Hematopoietic multipotent progenitor cell treated with erythropoietin and hydrocortisone succinate and interleukin-3 and kit ligand, for 4 days (in vitro differentiated cells): ENCODE data around the gene SNRNP48.
A peak's percentile ranks its signal among the peaks of the same experiment; 100 is the strongest.

Experiments
- DNase-seq: peaks from one replicate; pipeline ENCODE4 v3.0.0-alpha.2; 2015

The SNRNP48 gene

GRCh38 chr6:7559651-7560385, 30.2 kb upstream of the SNRNP48 start:
- DNase-seq = no peak

GRCh38 chr6:7561153-7561964, 28.6 kb upstream of the SNRNP48 start:
- DNase-seq = no peak

GRCh38 chr6:7562769-7563168, 27.2 kb upstream of the SNRNP48 start:
- no peak for DNase-seq

GRCh38 chr6:7566107-7566506, 23.9 kb upstream of the SNRNP48 start:
- no peak for DNase-seq

GRCh38 chr6:7566617-7567173, 23.3 kb upstream of the SNRNP48 start:
- peak; percentile 21 for DNase-seq

GRCh38 chr6:7568021-7568420, 22.0 kb upstream of the SNRNP48 start:
- DNase-seq = no peak

- DNase-seq = no peak
Observed at GRCh38 chr6:7569082-7569481, 20.9 kb upstream of the SNRNP48 start.

GRCh38 chr6:7572213-7572943, 17.6 kb upstream of the SNRNP48 start:
- no peak for DNase-seq

GRCh38 chr6:7574500-7574899, 15.5 kb upstream of the SNRNP48 start:
- no peak for DNase-seq

GRCh38 chr6:7578516-7578915, 11.5 kb upstream of the SNRNP48 start:
- no peak for DNase-seq

- no peak for DNase-seq
Observed at GRCh38 chr6:7578931-7579330, 11.1 kb upstream of the SNRNP48 start.

- peak; percentile 40 for DNase-seq
Observed at GRCh38 chr6:7579851-7580250, 10.1 kb upstream of the SNRNP48 start.

- DNase-seq = no peak
Observed at GRCh38 chr6:7580537-7580926, 9.5 kb upstream of the SNRNP48 start.

GRCh38 chr6:7580927-7581618, 8.9 kb upstream of the SNRNP48 start:
- DNase-seq = no peak

- DNase-seq = no peak
Observed at GRCh38 chr6:7585287-7585930, 4.6 kb upstream of the SNRNP48 start.

GRCh38 chr6:7587631-7588100, 2.3 kb upstream of the SNRNP48 start:
- DNase-seq = peak; percentile 28

GRCh38 chr6:7588506-7588905, 1.5 kb upstream of the SNRNP48 start:
- DNase-seq = no peak

- no peak for DNase-seq
Observed at GRCh38 chr6:7589221-7589620, 777 bp upstream of the SNRNP48 start.

GRCh38 chr6:7590918-7591302, 912 bp downstream of the SNRNP48 start:
- DNase-seq = peak; percentile 52

GRCh38 chr6:7591770-7592169, 1.8 kb downstream of the SNRNP48 start:
- peak; percentile 20 for DNase-seq

GRCh38 chr6:7593229-7593628, 3.2 kb downstream of the SNRNP48 start:
- no peak for DNase-seq

- no peak for DNase-seq
Observed at GRCh38 chr6:7594579-7595125, 4.7 kb downstream of the SNRNP48 start.
